GM10266 (cell line): ENCODE measurements around the gene SEL1L2.
"Not testable (repeated sequence)": the region's sequence is repeated elsewhere in the genome, so short reads cannot be mapped to it uniquely, and the experiment has no call there.

Source experiments
- DNase-seq: peaks from one replicate; pipeline ENCODE4 v3.0.0; 2012; ENCODE audit errors: extremely low spot score
- CTCF ChIP-seq: IDR thresholded peaks from 2 replicates; pipeline ENCODE4 v1.5.1; 2012; ENCODE audit warnings: mild to moderate bottlenecking, low read depth; ENCODE audit not compliant: control insufficient read depth, insufficient read depth; ENCODE audit errors: missing control alignments

The SEL1L2 gene

GRCh38 chr20:14000917-14001316 lies 10.5 kb upstream of the SEL1L2 start:
- DNase-seq, result no peak
- no peak for TF ChIP-seq CTCF

- DNase-seq, result no peak
- TF ChIP-seq CTCF, result no peak
Observed at GRCh38 chr20:13996265-13996664, 5.9 kb upstream of the SEL1L2 start.

GRCh38 chr20:13995841-13996240 lies 5.4 kb upstream of the SEL1L2 start:
- no peak for DNase-seq
- no peak for TF ChIP-seq CTCF

GRCh38 chr20:13995086-13995665 lies 4.8 kb upstream of the SEL1L2 start, which contains the start of gene MACROD2:
Gene MACROD2 (plus strand): TSS chr20:13995516.
- DNase-seq, result no peak
- no peak for TF ChIP-seq CTCF

- not testable (repeated sequence) for DNase-seq
Observed at GRCh38 chr20:13991955-13992354, 1.5 kb upstream of the SEL1L2 start.

- DNase-seq, result no peak
- TF ChIP-seq CTCF, result no peak
Observed at GRCh38 chr20:13991311-13991710, 897 bp upstream of the SEL1L2 start.

GRCh38 chr20:13984211-13984610 lies 6.2 kb downstream of the SEL1L2 start:
- no peak for DNase-seq
- TF ChIP-seq CTCF, result no peak

- no peak for DNase-seq
- TF ChIP-seq CTCF, result no peak
Observed at GRCh38 chr20:13960525-13960924, 29.9 kb downstream of the SEL1L2 start.
